Epithelial cell of esophagus (primary cell): ENCODE data around the gene ZNF846.
"Not testable (repeated sequence)": the region's sequence is repeated elsewhere in the genome, so short reads cannot be mapped to it uniquely, and the experiment has no call there.

Experiments
- DNase-seq: peaks from one replicate; pipeline ENCODE4 v3.0.0; 2010; ENCODE audit warnings: low read depth
- H3K4me3 ChIP-seq: 2 replicates; pipeline ENCODE4 v1.5.1; 2011; ENCODE audit warnings: mild to moderate bottlenecking, low read length, control low read depth
- TF ChIP-seq, protein P1 (sequence below): IDR thresholded peaks from 2 replicates; pipeline ENCODE4 v1.5.1; 2011; ENCODE audit warnings: low read depth, mild to moderate bottlenecking, low read length, control low read depth, inconsistent platforms; ENCODE audit not compliant: insufficient read depth; ENCODE audit errors: missing control alignments

ZNF846 gene

GRCh38 chr19:9752701-9753443 lies 15.7 kb downstream of the ZNF846 start:
- TF ChIP-seq, protein P1, sequence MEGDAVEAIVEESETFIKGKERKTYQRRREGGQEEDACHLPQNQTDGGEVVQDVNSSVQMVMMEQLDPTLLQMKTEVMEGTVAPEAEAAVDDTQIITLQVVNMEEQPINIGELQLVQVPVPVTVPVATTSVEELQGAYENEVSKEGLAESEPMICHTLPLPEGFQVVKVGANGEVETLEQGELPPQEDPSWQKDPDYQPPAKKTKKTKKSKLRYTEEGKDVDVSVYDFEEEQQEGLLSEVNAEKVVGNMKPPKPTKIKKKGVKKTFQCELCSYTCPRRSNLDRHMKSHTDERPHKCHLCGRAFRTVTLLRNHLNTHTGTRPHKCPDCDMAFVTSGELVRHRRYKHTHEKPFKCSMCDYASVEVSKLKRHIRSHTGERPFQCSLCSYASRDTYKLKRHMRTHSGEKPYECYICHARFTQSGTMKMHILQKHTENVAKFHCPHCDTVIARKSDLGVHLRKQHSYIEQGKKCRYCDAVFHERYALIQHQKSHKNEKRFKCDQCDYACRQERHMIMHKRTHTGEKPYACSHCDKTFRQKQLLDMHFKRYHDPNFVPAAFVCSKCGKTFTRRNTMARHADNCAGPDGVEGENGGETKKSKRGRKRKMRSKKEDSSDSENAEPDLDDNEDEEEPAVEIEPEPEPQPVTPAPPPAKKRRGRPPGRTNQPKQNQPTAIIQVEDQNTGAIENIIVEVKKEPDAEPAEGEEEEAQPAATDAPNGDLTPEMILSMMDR: no peak
- H3K4me3 ChIP-seq: no peak overlapping the region
- no peak for DNase-seq

DNA sequence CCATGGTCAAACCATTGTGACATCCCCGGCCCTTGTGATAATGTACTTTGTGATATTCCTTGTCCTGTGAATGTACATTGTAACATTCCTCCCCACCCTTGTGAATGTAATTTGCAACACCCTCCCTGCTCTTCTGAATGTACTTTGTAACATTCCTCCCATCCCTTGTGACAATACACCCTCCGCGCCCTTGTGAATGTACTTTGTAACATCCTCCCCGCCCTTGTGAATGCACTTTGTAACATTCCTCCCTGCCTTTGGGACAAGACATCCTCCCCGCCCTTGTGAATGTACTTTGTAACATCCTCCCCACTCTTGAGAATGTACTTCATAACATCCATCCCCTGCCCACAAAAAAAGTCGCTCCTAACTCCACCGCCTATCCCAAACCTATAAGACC lies 17.1 kb downstream of the ZNF846 start:
- TF ChIP-seq, protein P1: no peak
- no peak for DNase-seq
- no peak overlapping the region for H3K4me3 ChIP-seq

DNA sequence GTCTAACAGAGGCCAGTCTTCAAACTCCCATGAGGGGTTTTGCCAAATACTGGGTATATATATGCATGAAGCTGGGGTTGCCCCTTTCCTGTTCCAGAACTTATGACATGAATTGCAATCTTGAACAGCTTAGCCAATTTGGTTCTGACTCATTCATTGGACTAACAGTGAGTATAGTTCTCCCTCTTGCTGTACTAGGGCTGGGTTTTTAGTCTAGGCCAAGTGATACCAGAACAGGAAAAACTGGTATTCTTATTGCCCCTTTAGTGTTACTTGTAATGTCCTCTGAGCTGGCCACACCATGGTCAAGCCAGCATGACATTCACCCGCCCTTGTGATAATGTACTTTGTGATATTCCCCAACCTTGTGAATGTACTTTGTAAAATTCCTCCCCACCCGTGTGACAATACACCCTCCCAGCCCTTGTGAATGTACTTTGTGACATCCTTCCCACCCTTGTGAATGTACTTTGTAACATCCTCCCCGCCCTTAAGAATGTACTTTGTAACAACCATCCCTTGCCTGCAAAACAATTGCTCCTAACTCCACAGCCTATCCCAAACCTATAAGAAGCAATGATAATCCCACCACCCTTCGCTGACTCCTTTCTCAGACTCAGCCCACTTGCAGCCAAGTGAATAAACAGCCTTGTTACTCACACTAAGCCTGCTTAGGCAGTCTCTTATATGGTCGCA lies 26.9 kb downstream of the ZNF846 start:
- no peak overlapping the region for H3K4me3 ChIP-seq
- TF ChIP-seq, protein P1: no peak
- DNase-seq: peak; percentile 73

- TF ChIP-seq, protein P1: no peak
- DNase-seq: no peak
- H3K4me3 ChIP-seq: no peak overlapping the region
Observed at GRCh38 chr19:9735986-9736385, 32.6 kb downstream of the ZNF846 start.

- not testable (repeated sequence) for H3K4me3 ChIP-seq, DNase-seq
Observed at GRCh38 chr19:9730056-9730455, 38.5 kb downstream of the ZNF846 start.

- no peak for DNase-seq
- TF ChIP-seq, protein P1: no peak
- no peak overlapping the region for H3K4me3 ChIP-seq
Observed at GRCh38 chr19:9729162-9729561, 39.4 kb downstream of the ZNF846 start.

DNA sequence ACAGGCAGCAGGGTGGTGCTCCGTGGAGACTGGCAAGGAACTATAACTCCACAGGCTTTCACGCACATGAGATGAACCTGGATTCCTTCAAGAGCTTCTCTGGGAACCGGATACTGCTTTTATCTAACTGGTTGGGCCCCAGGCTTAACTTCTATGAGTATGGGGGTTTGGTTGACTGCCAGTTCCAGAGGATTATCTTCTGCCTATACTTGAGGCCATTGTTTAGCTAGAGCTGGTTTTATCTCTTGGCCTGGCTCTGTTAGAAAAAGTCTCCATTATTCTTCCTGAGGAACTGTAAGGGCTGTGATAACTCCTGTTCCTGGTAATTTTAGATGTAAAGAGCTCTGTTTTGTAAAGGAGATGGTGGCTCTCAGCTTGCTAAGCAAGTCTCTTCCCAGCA lies 40.9 kb downstream of the ZNF846 start:
- no peak for DNase-seq
- TF ChIP-seq, protein P1: no peak
- H3K4me3 ChIP-seq: no peak overlapping the region
